Fibroblast of pulmonary artery (primary cell): Measurements from ENCODE around the gene SUGCT.

Experiments used
- DNase-seq: peaks from one replicate; pipeline ENCODE4 v3.0.0-alpha.2; 2010; ENCODE audit warnings: low read depth
- H3K4me3 ChIP-seq: replicated peaks from 2 replicates; pipeline ENCODE4 v1.5.1; 2011; ENCODE audit warnings: low read depth, mild to moderate bottlenecking, control low read depth, low read length, moderate library complexity
- TF ChIP-seq, protein P1 (sequence below): IDR thresholded peaks from 2 replicates; pipeline ENCODE4 v1.5.1; 2011; ENCODE audit warnings: mild to moderate bottlenecking, control low read depth, low read length, inconsistent platforms; ENCODE audit errors: missing control alignments

Gene SUGCT

DNA sequence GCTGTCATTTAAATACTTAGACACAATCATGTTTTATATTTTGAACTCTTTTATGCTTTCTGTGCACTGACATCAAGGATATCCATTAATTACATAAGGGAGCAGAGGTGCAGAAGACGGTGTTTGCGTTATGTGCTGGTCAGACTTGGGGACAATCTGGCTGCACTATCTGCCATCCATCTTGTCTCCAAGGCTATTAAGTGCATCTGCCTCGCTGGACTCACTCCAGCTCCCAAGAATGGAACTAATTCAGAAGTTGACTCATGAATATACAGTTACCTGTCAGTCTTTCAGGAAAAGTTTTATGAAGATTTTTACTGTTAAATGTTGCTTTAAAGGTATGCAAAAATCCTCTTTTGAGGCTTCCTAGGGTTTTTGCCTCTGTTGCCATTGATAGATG, 391.0 kb downstream of the SUGCT start:
- TF ChIP-seq, protein P1, sequence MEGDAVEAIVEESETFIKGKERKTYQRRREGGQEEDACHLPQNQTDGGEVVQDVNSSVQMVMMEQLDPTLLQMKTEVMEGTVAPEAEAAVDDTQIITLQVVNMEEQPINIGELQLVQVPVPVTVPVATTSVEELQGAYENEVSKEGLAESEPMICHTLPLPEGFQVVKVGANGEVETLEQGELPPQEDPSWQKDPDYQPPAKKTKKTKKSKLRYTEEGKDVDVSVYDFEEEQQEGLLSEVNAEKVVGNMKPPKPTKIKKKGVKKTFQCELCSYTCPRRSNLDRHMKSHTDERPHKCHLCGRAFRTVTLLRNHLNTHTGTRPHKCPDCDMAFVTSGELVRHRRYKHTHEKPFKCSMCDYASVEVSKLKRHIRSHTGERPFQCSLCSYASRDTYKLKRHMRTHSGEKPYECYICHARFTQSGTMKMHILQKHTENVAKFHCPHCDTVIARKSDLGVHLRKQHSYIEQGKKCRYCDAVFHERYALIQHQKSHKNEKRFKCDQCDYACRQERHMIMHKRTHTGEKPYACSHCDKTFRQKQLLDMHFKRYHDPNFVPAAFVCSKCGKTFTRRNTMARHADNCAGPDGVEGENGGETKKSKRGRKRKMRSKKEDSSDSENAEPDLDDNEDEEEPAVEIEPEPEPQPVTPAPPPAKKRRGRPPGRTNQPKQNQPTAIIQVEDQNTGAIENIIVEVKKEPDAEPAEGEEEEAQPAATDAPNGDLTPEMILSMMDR, result no peak
- DNase-seq, result no peak
- H3K4me3 ChIP-seq, result no peak overlapping the region

DNA sequence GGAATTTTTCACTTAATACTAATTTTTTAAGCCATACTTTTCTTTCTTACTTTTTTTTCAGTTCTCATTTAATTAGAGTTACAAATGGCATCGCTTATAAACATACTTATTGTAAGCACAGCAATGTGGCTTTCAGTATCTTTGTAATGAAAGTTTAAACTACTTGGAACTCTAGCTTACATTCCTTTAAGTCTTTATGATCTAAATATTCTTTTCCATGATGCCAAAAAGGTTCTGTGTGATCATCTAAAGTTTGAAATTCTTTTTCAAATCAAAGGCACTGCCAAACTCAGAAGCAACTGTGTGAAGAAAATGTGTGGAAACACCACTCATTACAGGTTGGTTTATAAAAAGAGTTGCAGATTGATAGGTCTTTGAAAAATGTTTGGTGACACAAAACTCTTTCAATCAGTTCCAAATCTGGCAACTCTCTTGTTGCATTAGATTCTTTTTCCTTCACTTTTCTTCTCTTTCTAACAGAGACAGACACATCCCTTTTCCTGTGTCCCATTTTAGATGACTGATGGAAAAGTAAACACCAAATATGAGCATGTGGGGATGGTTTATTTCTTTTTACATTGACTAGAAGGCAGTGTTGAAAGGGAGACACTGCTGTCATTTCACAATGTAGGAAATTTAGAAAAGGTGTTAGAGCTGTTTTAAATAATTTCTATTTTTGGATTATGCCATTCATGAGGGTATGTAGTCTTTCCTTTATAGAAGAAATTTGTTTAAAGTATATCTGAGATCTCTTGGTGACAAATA, 392.3 kb downstream of the SUGCT start:
- no peak overlapping the region for H3K4me3 ChIP-seq
- TF ChIP-seq, protein P1, result no peak
- DNase-seq, result no peak

DNA sequence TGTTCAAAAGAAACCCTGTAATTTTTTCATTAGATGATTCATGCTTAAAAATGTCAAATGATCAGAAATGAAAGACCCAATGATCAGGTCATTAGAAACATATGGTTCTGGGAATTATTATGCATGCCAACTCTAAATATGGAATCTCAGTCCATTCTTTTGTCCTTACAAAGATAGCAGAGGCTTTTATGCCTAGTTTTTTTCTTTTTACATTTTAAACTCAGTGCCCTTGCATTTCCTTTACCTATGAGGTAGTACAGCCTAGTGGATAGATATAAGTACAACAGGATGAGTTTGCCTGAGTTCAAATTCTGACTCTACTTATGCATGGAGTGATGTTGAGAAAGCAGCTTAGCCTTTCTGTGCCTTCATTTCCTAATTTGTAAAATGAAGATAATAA, 392.9 kb downstream of the SUGCT start:
- no peak overlapping the region for H3K4me3 ChIP-seq
- TF ChIP-seq, protein P1, result no peak
- no peak for DNase-seq

DNA sequence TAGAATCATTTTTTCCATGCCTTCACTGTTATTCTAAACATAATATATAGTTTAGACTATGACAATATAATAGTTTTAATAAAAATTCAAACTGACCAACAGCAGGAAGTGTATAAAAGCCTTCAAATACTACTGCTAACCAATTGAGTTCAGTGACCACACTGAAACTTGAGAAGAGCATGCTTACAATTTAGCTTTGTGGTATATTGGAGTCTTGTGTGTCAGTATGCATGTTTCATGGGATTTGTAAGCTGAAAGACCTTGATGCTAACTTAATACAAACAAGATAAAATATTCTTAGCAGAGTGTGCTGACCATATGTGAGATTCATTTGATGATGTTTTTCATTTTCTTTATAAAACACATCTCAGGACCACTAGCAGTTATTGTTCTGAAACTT, 395.5 kb downstream of the SUGCT start:
- DNase-seq, result no peak
- TF ChIP-seq, protein P1, result no peak
- no peak overlapping the region for H3K4me3 ChIP-seq

DNA sequence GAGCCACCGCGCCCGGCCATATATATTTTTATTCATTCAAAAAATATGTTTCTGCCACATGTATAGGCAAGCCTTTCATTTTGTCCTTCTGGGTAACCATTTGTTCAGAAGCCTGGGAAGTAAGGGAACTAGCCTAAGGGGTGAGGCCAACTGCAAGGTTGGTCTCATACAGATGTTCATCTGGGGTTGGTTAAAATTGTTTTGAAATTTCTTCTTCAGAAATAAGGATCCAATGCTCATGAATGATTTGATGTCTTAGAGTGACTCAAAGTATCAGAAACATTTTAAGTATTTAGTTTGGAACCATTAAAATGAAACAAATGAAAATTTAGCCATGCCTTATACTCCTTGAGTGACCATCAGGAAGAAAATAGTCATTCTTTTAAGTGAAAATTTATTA, 397.2 kb downstream of the SUGCT start:
- no peak for DNase-seq
- TF ChIP-seq, protein P1, result no peak
- no peak overlapping the region for H3K4me3 ChIP-seq

DNA sequence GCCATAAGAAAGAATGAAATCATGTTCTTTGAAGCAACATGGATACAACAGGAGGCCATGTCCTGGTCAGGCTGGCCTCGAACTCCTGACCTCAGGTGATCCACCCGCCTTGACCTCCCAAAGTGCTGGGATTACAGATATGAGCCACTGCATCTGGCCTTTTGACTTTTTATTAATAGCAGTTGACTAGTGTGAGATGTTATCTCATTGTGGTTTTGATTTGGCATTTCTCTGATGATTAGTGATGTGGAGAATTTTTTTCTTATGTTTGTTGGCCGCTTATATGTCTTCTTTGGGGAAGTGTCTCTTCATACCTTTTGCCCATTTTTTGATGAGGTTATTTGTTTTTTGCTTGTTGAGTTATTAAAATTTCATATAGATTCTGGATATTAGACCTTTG, 400.9 kb downstream of the SUGCT start:
- H3K4me3 ChIP-seq, result no peak overlapping the region
- TF ChIP-seq, protein P1, result no peak
- no peak for DNase-seq

DNA sequence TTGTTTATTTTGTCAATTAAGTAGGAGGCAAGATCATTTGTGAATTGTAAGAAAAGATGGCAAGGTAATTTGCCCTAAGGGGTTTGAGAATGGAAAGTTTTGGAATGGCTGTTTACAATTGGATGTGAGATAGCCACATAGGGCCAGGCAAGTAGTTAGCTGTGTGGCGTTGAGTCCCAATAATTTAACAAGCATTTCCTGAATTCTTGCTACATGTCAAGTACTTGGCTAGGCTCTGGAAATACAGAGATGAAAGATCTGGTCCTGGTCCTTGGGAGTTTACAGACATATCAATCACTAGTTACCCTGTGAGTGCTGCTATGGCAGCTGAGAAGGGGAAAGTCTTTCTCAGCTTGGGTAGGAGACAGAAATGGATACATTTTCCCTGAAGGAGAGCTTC, 401.6 kb downstream of the SUGCT start:
- no peak overlapping the region for H3K4me3 ChIP-seq
- no peak for DNase-seq
- TF ChIP-seq, protein P1, result no peak
